ENCODE results near the gene DAAM2. TPM values are rescaled to one million over a fixed set of nuclear protein-coding genes. Genes with fewer than 3 reads are reported as not detected.

The DAAM2 gene
- polyA plus RNA-seq, 1 donor (not counting 4 experiments of a cell fraction or from before 2014, with no cell fraction given), result not detected

DNA sequence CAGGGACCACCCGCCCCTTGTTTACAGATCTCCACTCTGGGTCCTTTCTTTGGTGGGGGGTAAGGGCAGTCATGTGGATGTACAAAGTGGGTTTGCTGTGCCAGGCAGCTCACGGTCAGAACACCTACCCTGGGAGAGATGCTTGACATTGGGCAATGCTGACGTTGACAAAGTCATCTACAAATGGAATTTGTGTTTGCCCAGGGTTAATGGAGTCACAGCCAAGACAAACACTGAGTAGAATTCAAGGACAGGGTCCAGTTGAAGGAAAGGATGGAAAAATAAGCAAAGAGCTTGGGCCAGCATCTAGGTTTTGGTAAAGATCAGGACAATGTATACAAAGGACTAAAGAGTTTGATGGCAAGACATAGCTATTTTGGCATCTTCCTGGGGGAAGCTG lies 87.4 kb downstream of the DAAM2 start:
- no peak for FAIRE-seq
- dilution Hi-C loops (cut with MboI; ENCODE audit: extremely low pct_ligation_motif_present, low sequenced_read_pairs), result no loop called here

DNA sequence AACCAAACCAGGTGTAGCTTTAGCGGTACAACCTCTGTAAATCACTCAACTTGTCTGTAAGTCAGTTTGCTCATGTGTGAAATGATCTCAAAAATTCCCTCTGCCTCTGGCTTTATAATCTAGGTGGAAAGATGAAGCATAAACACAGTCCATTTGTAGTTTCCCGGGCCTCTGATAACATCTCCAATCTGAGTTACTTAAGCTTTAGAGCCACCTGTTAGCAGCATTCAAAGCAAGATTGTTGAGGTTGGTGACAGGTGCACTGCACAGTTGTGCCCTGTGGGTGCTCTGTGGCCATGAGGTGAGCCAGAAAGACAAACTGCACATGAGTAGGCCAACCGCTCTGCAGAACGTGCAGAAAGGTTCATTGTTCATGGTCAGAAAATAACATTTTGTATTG lies 88.4 kb downstream of the DAAM2 start:
- H3K9me3 ChIP-seq (ENCODE audit: control insufficient read depth, low read depth, low read length), result no peaks in the 10 kb centered on the region
- no peak overlapping the region for H3K4me2 ChIP-seq (ENCODE audit: control insufficient read depth, extremely low read depth, insufficient read depth, low read depth, low read length)
- H3K9ac ChIP-seq (ENCODE audit: control insufficient read depth, extremely low read depth, insufficient read depth, low read length), result no peak overlapping the region
- DNase-seq (ENCODE audit: low read depth, low spot score) (no peak), FAIRE-seq (no peak)
- dilution Hi-C loops (cut with MboI; ENCODE audit: extremely low pct_ligation_motif_present, low sequenced_read_pairs), result no loop called here
- no peaks in the 10 kb centered on the region for H3K36me3 ChIP-seq (ENCODE audit: control insufficient read depth in 2 of 2, extremely low read depth in 1 of 2, insufficient read depth in 2 of 2, low read length in 2 of 2)
- H3K9me1 ChIP-seq (ENCODE audit: control insufficient read depth, extremely low read depth, insufficient read depth, low read length), result no peaks in the 10 kb centered on the region
- no peaks in the 10 kb centered on the region for H3K27me3 ChIP-seq (ENCODE audit: control insufficient read depth, extremely low read depth, insufficient read depth, low read length)
- H3K27ac ChIP-seq (ENCODE audit: control insufficient read depth, insufficient read depth, low read length), result no peak overlapping the region
- no peaks in the 10 kb centered on the region for H3K4me1 ChIP-seq (ENCODE audit: control insufficient read depth, extremely low read depth, insufficient read depth, low read length)
- H2AFZ ChIP-seq (ENCODE audit: control insufficient read depth, low read length), result no peak overlapping the region
- H4K20me1 ChIP-seq (ENCODE audit: control insufficient read depth, extremely low read depth, insufficient read depth, low read length), result no peaks in the 10 kb centered on the region
- no peak overlapping the region for H3K4me3 ChIP-seq (ENCODE audit: control insufficient read depth in 2 of 3, extremely low read depth in 1 of 3, insufficient read depth in 2 of 3, low read depth in 1 of 3, low read length in 3 of 3)
- TF ChIP-seq CTCF (optimal IDR thresholded peaks at IDR 0.05 in 1 of 3, IDR thresholded peaks at IDR 0.05 in 1 of 3, conservative IDR thresholded peaks at IDR 0.05 in 1 of 3; ENCODE audit: extremely low read depth in 1 of 3, insufficient read depth in 2 of 3, low read length in 3 of 3), result no peak
- no peak for TF ChIP-seq EZH2 (IDR thresholded peaks at IDR 0.05; ENCODE audit: low read length)
- H3K79me2 ChIP-seq (ENCODE audit: control insufficient read depth, insufficient read depth, low read length), result no peaks in the 10 kb centered on the region

More for the DNA sequence above, 87.4 kb downstream of the DAAM2 start:
- Histone ChIP-seq H3K9me3 (ENCODE audit: control insufficient read depth, low read depth, low read length) (no peaks in the 10 kb centered on the region), H3K27ac (ENCODE audit: control insufficient read depth, insufficient read depth, low read length) (no peak overlapping the region), H3K4me3 (ENCODE audit: control insufficient read depth in 2 of 3, extremely low read depth in 1 of 3, insufficient read depth in 2 of 3, low read depth in 1 of 3, low read length in 3 of 3) (no peak overlapping the region), H3K9ac (ENCODE audit: control insufficient read depth, extremely low read depth, insufficient read depth, low read length) (no peak overlapping the region), H3K9me1 (ENCODE audit: control insufficient read depth, extremely low read depth, insufficient read depth, low read length) (no peaks in the 10 kb centered on the region), H4K20me1 (ENCODE audit: control insufficient read depth, extremely low read depth, insufficient read depth, low read length) (no peaks in the 10 kb centered on the region), H3K36me3 (ENCODE audit: control insufficient read depth in 2 of 2, extremely low read depth in 1 of 2, insufficient read depth in 2 of 2, low read length in 2 of 2) (no peaks in the 10 kb centered on the region), H3K27me3 (ENCODE audit: control insufficient read depth, extremely low read depth, insufficient read depth, low read length) (no peaks in the 10 kb centered on the region), H2AFZ (ENCODE audit: control insufficient read depth, low read length) (no peak overlapping the region), H3K79me2 (ENCODE audit: control insufficient read depth, insufficient read depth, low read length) (no peaks in the 10 kb centered on the region), H3K4me2 (ENCODE audit: control insufficient read depth, extremely low read depth, insufficient read depth, low read depth, low read length) (no peak overlapping the region), H3K4me1 (ENCODE audit: control insufficient read depth, extremely low read depth, insufficient read depth, low read length) (no peaks in the 10 kb centered on the region)
- TF ChIP-seq CTCF (optimal IDR thresholded peaks at IDR 0.05 in 1 of 3, IDR thresholded peaks at IDR 0.05 in 1 of 3, conservative IDR thresholded peaks at IDR 0.05 in 1 of 3; ENCODE audit: extremely low read depth in 1 of 3, insufficient read depth in 2 of 3, low read length in 3 of 3), result no peak
- TF ChIP-seq EZH2 (IDR thresholded peaks at IDR 0.05; ENCODE audit: low read length), result no peak
- no peak for DNase-seq (ENCODE audit: low read depth, low spot score)
